ENCODE measurements around the gene TNFRSF1A.

DNA sequence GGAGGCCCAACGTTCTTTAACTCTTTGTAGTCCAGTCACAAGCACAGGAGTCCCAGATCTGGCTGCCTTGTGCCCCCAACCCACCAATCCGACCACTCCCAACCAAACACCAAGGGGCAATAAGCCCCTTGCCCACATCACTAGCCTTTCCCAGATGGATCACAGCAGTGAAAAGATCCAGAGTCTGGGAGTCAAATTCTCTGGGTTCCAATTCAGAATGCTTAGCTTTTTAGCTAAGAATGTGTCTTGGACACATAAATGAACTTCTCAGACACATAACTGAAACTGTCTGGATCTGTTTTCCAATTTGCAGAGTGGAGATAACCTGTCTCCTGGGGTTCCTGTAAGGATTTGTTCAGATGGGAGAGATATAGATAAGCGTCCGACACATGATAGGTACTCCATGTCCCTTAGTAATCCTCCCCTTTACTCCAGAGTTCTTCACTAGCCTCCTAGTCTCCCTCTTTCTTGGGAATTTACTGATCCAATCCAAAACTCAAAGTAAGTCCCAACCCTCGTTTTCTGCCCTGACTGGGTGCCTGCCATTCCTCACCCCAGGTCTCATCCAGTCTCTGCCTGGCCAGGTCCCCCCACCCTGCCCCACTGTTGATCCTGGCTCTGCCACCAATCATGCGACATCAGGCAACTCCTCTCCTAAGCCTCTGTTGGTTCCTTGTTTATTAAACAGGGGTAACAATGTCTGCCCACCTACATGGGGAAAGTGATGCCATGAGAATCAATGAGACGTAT is 439 bp upstream of the TNFRSF1A start:
- TF ChIP-seq POLR2AphosphoS5 (IDR thresholded peaks at IDR 0.05), result no peak
- TF ChIP-seq CTCF (IDR thresholded peaks at IDR 0.05), result no peak
- no peak for TF ChIP-seq POLR2A (IDR thresholded peaks at IDR 0.05)
- no peak for TF ChIP-seq EP300 (IDR thresholded peaks at IDR 0.05; ENCODE audit: low read depth)

Data from transverse colon (tissue), 4 donors.